Measurements from ENCODE around the gene CDCA3.

DNA sequence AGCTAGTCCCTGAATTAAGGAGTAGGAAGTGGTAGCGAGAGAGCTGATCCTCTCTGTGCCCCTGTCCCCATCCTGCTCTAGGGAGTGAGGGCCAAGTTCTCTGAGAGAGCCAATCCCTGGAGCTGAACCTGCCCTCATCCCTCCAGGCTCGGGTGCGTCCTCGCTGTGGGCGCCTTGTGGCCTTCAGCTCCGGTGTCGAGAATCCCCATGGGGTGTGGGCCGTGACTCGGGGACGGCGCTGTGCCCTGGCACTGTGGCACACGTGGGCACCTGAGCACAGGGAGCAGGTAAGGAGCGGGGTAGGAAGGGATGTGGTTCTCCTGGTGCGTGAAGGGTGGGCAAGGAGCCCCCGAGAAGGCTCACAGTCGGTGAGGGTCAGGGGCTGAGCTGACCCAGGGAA is 12.2 kb downstream of the CDCA3 start:
- TF ChIP-seq, protein P1, sequence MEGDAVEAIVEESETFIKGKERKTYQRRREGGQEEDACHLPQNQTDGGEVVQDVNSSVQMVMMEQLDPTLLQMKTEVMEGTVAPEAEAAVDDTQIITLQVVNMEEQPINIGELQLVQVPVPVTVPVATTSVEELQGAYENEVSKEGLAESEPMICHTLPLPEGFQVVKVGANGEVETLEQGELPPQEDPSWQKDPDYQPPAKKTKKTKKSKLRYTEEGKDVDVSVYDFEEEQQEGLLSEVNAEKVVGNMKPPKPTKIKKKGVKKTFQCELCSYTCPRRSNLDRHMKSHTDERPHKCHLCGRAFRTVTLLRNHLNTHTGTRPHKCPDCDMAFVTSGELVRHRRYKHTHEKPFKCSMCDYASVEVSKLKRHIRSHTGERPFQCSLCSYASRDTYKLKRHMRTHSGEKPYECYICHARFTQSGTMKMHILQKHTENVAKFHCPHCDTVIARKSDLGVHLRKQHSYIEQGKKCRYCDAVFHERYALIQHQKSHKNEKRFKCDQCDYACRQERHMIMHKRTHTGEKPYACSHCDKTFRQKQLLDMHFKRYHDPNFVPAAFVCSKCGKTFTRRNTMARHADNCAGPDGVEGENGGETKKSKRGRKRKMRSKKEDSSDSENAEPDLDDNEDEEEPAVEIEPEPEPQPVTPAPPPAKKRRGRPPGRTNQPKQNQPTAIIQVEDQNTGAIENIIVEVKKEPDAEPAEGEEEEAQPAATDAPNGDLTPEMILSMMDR (IDR thresholded peaks at IDR 0.05), result no peak
- no peak for TF ChIP-seq POLR2A (IDR thresholded peaks at IDR 0.05; ENCODE audit: low read depth)
